NT2/D1 (cell line): Measurements from ENCODE around the gene CCDC92.

ENCODE experiments used
- SUZ12 ChIP-seq: IDR thresholded peaks from 2 replicates; pipeline ENCODE4 v1.6.1; 2011; ENCODE audit not compliant: insufficient read length, insufficient read depth; ENCODE audit errors: extremely low read depth
- YY1 ChIP-seq: IDR thresholded peaks from 2 replicates; pipeline ENCODE4 v1.6.1; 2011; ENCODE audit not compliant: insufficient read length, insufficient read depth
- ZNF274 ChIP-seq: IDR thresholded peaks from 2 replicates; pipeline ENCODE4 v1.6.1; 2011; ENCODE audit warnings: mild to moderate bottlenecking, low read depth, low read length

- TF ChIP-seq ZNF274 (no peak), YY1 (no peak), SUZ12 (no peak)
These were observed 49.5 kb upstream of the CCDC92 start for GRCh38 chr12:124022161-124022560.
